HCT116 (cell line): ENCODE data around the gene CYTL1. TPM values are rescaled to one million over a fixed set of nuclear protein-coding genes. Genes with fewer than 3 reads are reported as not detected.

ENCODE experiments used
- ATAC-seq: fragments of 200-7000 bp; cut with Tn5 transposase; 2 replicates; pipeline ENCODE4 v1.9.1; 2020; ENCODE audit warnings: mild to moderate bottlenecking, moderate library complexity
- BruUV-seq: library from RNA; stranded (reverse); fragments of 400-500 nt; replicated peaks from 2 replicates; lab custom pipeline; 2021; lab: Mats Ljungman, UMichigan
- CTCF ChIA-PET: fragments of 300-600 bp; sonication (Branson Sonifier 250); formaldehyde crosslinking; loops from one replicate; lab custom pipeline; 2021; ENCODE audit warnings: antibody characterized with exemption; lab: Charles Lee
- POLR2A ChIA-PET: fragments of 300-600, 350-600 bp; sonication (Branson Sonifier 250); formaldehyde crosslinking; loops from one replicate; lab custom pipeline; 2021; ENCODE audit warnings: antibody characterized with exemption; lab: Charles Lee
- RAD21 ChIA-PET, 2 experiments: fragments of 300-600 bp; sonication (Branson Sonifier 250); formaldehyde crosslinking; loops; one replicate each; lab custom pipeline; 2023; ENCODE audit warnings: low total read pairs in 2 of 2; ENCODE audit not compliant: uncharacterized antibody in 2 of 2, unreplicated experiment in 2 of 2, low non-redundant PET in 1 of 2; lab: Charles Lee
- DNase-seq: peaks from one replicate; pipeline ENCODE4 v3.0.0-alpha.2; 2010; ENCODE audit warnings: low read depth, low spot score
- H2AFZ ChIP-seq: fragments of 200-600 bp; shearing (Covaris generic), sonication (generic); 2 replicates; pipeline ENCODE4 v1.6.1; 2017; ENCODE audit warnings: low read depth, mixed run types, mixed read lengths, antibody characterized with exemption, low read length; ENCODE audit not compliant: poor library complexity, severe bottlenecking
- H3K27ac ChIP-seq: 2 replicates; pipeline ENCODE4 v1.5.1; 2012; ENCODE audit warnings: low read depth, low read length
- H3K27me3 ChIP-seq: fragments of 200-600 bp; sonication (generic); 2 replicates; pipeline ENCODE4 v1.6.1; 2016; ENCODE audit warnings: mixed run types, low read length, mixed read lengths; ENCODE audit not compliant: insufficient read depth
- H3K36me3 ChIP-seq, 2 experiments: fragments of 200-500 bp in 1 of 2; fragments of 200-600 bp in 1 of 2; sonication (Bioruptor generic) in 1 of 2; sonication (generic) in 1 of 2; 2 replicates each; pipeline versions ENCODE4 v1.5.1 to v1.6.1; 2014 to 2016; ENCODE audit warnings: low read length in 2 of 2, inconsistent platforms in 1 of 2, mixed read lengths in 1 of 2, mixed run types in 1 of 2; ENCODE audit not compliant: insufficient read depth in 2 of 2, control insufficient read depth in 1 of 2
- H3K4me1 ChIP-seq, 2 experiments: fragments of 200-600 bp in 1 of 2; sonication (generic) in 1 of 2; 2 replicates each; pipeline versions ENCODE4 v1.5.1 to v1.6.1; 2012 to 2017; ENCODE audit warnings: low read length in 2 of 2, inconsistent platforms in 1 of 2, mild to moderate bottlenecking in 1 of 2, mixed read lengths in 1 of 2, mixed run types in 1 of 2, moderate library complexity in 1 of 2; ENCODE audit not compliant: insufficient read depth in 2 of 2, control insufficient read depth in 1 of 2
- H3K4me2 ChIP-seq: fragments of 200-600 bp; sonication (generic); 2 replicates; pipeline ENCODE4 v1.6.1; 2017; ENCODE audit warnings: mixed run types, low read length, mixed read lengths
- H3K4me3 ChIP-seq, 2 experiments: fragments of 200-600 bp in 1 of 2; sonication (generic) in 1 of 2; replicated peaks in 1 of 2; 2 replicates each; pipeline ENCODE4 v1.5.1; 2011 to 2016; ENCODE audit warnings: low read length in 2 of 2, control low read depth in 1 of 2, low read depth in 1 of 2, mild to moderate bottlenecking in 1 of 2, mixed read lengths in 1 of 2, mixed run types in 1 of 2
- H3K79me2 ChIP-seq: fragments of 200-600 bp; sonication (generic); 2 replicates; pipeline ENCODE4 v1.6.1; 2017; ENCODE audit warnings: mild to moderate bottlenecking, mixed run types, low read length, moderate library complexity, mixed read lengths; ENCODE audit not compliant: insufficient read depth
- H3K9ac ChIP-seq: fragments of 200-600 bp; sonication (generic); 2 replicates; pipeline ENCODE4 v1.6.1; 2016; ENCODE audit warnings: low read length, mixed read lengths
- H3K9me2 ChIP-seq: fragments of 200-600 bp; sonication (generic), shearing (Covaris generic); 2 replicates; pipeline ENCODE4 v1.6.1; 2017; ENCODE audit warnings: mixed run types, mild to moderate bottlenecking, moderate library complexity; ENCODE audit not compliant: insufficient read depth
- H3K9me3 ChIP-seq, 2 experiments: fragments of 200-500 bp in 1 of 2; fragments of 200-600 bp in 1 of 2; sonication (Bioruptor generic) in 1 of 2; sonication (generic) in 1 of 2; 2 replicates each; pipeline ENCODE4 v1.6.1; 2014 to 2017; ENCODE audit warnings: low read length in 2 of 2, mixed read lengths in 2 of 2, inconsistent platforms in 1 of 2, low read depth in 1 of 2, mild to moderate bottlenecking in 1 of 2, mixed run types in 1 of 2, moderate library complexity in 1 of 2; ENCODE audit not compliant: control insufficient read depth in 1 of 2, insufficient read depth in 1 of 2
- H4K20me1 ChIP-seq: fragments of 200-600 bp; sonication (generic), shearing (Covaris generic); 2 replicates; pipeline ENCODE4 v1.6.1; 2017; ENCODE audit warnings: mixed run types, mild to moderate bottlenecking, moderate library complexity; ENCODE audit not compliant: insufficient read depth
- CBX3 ChIP-seq: IDR thresholded peaks from 2 replicates; pipeline ENCODE4 v1.6.1; 2012; ENCODE audit warnings: low read depth
- ELF1 ChIP-seq: IDR thresholded peaks from 2 replicates; pipeline ENCODE4 v1.6.1; 2012; ENCODE audit warnings: low read depth, borderline replicate concordance
- EZH2phosphoT487 ChIP-seq: fragments of 200-600 bp; IDR thresholded peaks from 2 replicates; pipeline ENCODE4 v1.6.1; 2018; ENCODE audit warnings: antibody characterized with exemption, borderline replicate concordance
- FOSL1 ChIP-seq: IDR thresholded peaks from 2 replicates; pipeline ENCODE4 v1.6.1; 2012; ENCODE audit warnings: low read depth
- POLR2A ChIP-seq: IDR thresholded peaks from 2 replicates; pipeline ENCODE4 v1.7.0; 2011; ENCODE audit warnings: borderline replicate concordance; ENCODE audit not compliant: insufficient read depth, insufficient read length; ENCODE audit errors: extremely low read depth
- POLR2AphosphoS5 ChIP-seq: IDR thresholded peaks from 2 replicates; pipeline ENCODE4 v1.6.1; 2011; ENCODE audit warnings: mild to moderate bottlenecking, low read depth, low read length, moderate library complexity
- RAD21 ChIP-seq: IDR thresholded peaks from 2 replicates; pipeline ENCODE4 v1.6.1; 2012; ENCODE audit warnings: low read depth, mild to moderate bottlenecking
- SIN3A ChIP-seq: IDR thresholded peaks from 2 replicates; pipeline ENCODE4 v1.6.1; 2012; ENCODE audit warnings: low read depth
- SRF ChIP-seq: IDR thresholded peaks from 2 replicates; pipeline ENCODE4 v1.6.1; 2012; ENCODE audit warnings: low read depth
- TCF7L2 ChIP-seq: IDR thresholded peaks from 2 replicates; pipeline ENCODE4 v1.7.0; 2011; ENCODE audit warnings: borderline replicate concordance, inconsistent platforms; ENCODE audit not compliant: insufficient read depth, insufficient read length; ENCODE audit errors: extremely low read depth
- ZNF274 ChIP-seq: fragments of 200-500 bp; sonication (Bioruptor generic); IDR thresholded peaks from 2 replicates; pipeline ENCODE4 v1.6.1; 2014; ENCODE audit warnings: mild to moderate bottlenecking, low read depth, low read length, inconsistent platforms
- intact Hi-C: fragments of 100-400 bp; cut with micrococcal nuclease; formaldehyde crosslinking; loops from 2 replicates; pipeline ENCODE4 v1.10.0; 2022
- total RNA-seq: library from RNA; stranded (reverse); gene quantifications from one replicate; pipeline ENCODE4 v1.2.1, GENCODE V29; 2021; ENCODE audit not compliant: unreplicated experiment
- TF ChIP-seq, protein P1 (sequence below): IDR thresholded peaks from 2 replicates; pipeline ENCODE4 v1.6.1; 2012
- TF ChIP-seq, protein P2 (sequence below): IDR thresholded peaks from 2 replicates; pipeline ENCODE4 v1.6.1; 2011; ENCODE audit warnings: mild to moderate bottlenecking, low read length, moderate library complexity; ENCODE audit not compliant: insufficient replicate concordance; ENCODE audit errors: extremely low read depth
- TF ChIP-seq, protein P3 (sequence below): IDR thresholded peaks from 2 replicates; pipeline ENCODE4 v1.6.1; 2012
- TF ChIP-seq, protein P4 (sequence below): IDR thresholded peaks from 2 replicates; pipeline ENCODE4 v1.6.1; 2012; ENCODE audit warnings: low read depth

CYTL1 gene
- total RNA-seq, 1 experiment from 2014 or later, result not detected

DNA sequence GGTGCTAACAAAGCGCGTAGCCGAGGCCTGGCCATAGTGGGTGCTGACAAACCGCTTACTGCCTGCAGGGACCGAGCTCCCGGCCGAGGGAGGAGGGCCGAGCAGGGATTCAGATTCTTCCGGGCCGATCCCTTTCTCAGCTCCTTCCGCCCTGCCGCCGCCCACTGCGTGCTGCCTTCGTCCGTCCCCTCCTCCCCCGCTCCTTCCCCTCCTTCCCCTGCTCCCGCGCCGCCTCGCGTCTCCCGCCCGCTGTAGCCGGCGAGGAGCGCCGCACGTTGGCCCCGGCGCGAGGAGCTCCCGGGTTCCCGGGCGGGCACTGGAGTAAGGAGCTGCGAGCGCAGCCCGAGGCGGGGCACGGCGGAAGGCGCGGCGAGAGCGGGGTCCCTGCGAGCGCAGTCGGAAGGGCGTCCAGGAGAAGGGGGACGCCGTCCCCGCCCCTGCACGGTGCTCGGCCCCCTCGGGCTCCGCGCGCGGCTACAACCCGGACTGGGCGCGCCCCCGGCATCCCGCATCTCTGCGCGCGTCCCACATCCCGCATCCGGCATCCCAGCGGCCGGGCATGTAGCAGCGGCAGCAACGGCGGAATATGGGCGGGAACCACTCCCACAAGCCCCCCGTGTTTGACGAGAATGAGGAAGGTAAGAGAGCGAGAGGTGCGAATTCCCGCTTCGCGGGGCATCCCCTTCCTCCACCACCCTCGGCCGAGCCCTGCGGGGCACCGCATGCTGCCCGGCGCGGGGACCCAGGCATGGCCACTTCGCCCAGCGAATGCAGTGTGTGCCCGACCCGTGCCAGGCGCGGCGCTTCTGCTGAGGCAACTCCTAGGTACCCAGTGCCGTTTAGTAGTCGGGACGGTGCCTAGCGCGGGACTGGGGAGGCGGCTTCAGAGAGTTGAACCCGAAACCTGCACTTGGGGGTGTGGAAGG, 32.3 kb upstream of the CYTL1 start, which contains the start of gene STK32B:
TSS of gene STK32B (plus strand) at position 203 of the 926 bp plus-strand sequence.
- ChIA-PET RAD21 (no interaction called here), CTCF (interaction anchor here (0.9 to 1.5 kb wide), 2 partner anchors 408 to 761 kb away, joined by 3 to 4 read pairs; no protein-coding TSS in a partner anchor), POLR2A (no interaction called here)
- DNase-seq (no peak), ATAC-seq (no peak)
- BruUV-seq, result no TSS peak
- TF ChIP-seq, protein P1, sequence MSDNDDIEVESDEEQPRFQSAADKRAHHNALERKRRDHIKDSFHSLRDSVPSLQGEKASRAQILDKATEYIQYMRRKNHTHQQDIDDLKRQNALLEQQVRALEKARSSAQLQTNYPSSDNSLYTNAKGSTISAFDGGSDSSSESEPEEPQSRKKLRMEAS, result no peak
- TF ChIP-seq CBX3, result no peak
- no peak for TF ChIP-seq EZH2phosphoT487
- no peak for TF ChIP-seq SIN3A
- TF ChIP-seq FOSL1, result no peak
- TF ChIP-seq, protein P2, sequence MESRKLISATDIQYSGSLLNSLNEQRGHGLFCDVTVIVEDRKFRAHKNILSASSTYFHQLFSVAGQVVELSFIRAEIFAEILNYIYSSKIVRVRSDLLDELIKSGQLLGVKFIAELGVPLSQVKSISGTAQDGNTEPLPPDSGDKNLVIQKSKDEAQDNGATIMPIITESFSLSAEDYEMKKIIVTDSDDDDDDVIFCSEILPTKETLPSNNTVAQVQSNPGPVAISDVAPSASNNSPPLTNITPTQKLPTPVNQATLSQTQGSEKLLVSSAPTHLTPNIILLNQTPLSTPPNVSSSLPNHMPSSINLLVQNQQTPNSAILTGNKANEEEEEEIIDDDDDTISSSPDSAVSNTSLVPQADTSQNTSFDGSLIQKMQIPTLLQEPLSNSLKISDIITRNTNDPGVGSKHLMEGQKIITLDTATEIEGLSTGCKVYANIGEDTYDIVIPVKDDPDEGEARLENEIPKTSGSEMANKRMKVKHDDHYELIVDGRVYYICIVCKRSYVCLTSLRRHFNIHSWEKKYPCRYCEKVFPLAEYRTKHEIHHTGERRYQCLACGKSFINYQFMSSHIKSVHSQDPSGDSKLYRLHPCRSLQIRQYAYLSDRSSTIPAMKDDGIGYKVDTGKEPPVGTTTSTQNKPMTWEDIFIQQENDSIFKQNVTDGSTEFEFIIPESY, result no peak
- TF ChIP-seq, protein P3, sequence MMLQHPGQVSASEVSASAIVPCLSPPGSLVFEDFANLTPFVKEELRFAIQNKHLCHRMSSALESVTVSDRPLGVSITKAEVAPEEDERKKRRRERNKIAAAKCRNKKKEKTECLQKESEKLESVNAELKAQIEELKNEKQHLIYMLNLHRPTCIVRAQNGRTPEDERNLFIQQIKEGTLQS, result no peak
- no peak for TF ChIP-seq TCF7L2
- TF ChIP-seq POLR2AphosphoS5, result no peak
- TF ChIP-seq SRF, result no peak
- TF ChIP-seq POLR2A, result no peak
- no peak for TF ChIP-seq ZNF274
- TF ChIP-seq, protein P4, sequence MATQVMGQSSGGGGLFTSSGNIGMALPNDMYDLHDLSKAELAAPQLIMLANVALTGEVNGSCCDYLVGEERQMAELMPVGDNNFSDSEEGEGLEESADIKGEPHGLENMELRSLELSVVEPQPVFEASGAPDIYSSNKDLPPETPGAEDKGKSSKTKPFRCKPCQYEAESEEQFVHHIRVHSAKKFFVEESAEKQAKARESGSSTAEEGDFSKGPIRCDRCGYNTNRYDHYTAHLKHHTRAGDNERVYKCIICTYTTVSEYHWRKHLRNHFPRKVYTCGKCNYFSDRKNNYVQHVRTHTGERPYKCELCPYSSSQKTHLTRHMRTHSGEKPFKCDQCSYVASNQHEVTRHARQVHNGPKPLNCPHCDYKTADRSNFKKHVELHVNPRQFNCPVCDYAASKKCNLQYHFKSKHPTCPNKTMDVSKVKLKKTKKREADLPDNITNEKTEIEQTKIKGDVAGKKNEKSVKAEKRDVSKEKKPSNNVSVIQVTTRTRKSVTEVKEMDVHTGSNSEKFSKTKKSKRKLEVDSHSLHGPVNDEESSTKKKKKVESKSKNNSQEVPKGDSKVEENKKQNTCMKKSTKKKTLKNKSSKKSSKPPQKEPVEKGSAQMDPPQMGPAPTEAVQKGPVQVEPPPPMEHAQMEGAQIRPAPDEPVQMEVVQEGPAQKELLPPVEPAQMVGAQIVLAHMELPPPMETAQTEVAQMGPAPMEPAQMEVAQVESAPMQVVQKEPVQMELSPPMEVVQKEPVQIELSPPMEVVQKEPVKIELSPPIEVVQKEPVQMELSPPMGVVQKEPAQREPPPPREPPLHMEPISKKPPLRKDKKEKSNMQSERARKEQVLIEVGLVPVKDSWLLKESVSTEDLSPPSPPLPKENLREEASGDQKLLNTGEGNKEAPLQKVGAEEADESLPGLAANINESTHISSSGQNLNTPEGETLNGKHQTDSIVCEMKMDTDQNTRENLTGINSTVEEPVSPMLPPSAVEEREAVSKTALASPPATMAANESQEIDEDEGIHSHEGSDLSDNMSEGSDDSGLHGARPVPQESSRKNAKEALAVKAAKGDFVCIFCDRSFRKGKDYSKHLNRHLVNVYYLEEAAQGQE, result no peak
- no peak for TF ChIP-seq ELF1
- no peak for TF ChIP-seq RAD21
- no peak within 1 kb of the TSS for H3K27ac ChIP-seq
- H3K4me3 ChIP-seq, result no peak within 1 kb of the TSS
- H2AFZ ChIP-seq, result no peak within 1 kb of the TSS
- H3K4me2 ChIP-seq, result no peak within 1 kb of the TSS
- no peaks in the 10 kb centered on the region for H3K9me2 ChIP-seq
- H3K27me3 ChIP-seq, result peaks cover 3% of the 10 kb centered on the region; the same call in 1 of the 2 replicates
- H3K79me2 ChIP-seq, result no peaks in the 10 kb centered on the region
- H3K9me3 ChIP-seq, result no peaks in the 10 kb centered on the region
- H3K36me3 ChIP-seq, result no peaks in the 10 kb centered on the region
- intact Hi-C loops, result loop anchor here (2.0 kb wide), 2 partner anchors 409 to 761 kb away; no protein-coding TSS in a partner anchor
- no peaks in the 10 kb centered on the region for H3K4me1 ChIP-seq
- no peaks in the 10 kb centered on the region for H4K20me1 ChIP-seq
- no peak within 1 kb of the TSS for H3K9ac ChIP-seq
